ENCODE measurements around the gene STAC2. TPM values are rescaled to one million over a fixed set of nuclear protein-coding genes. Genes with fewer than 3 reads are reported as not detected.

Gene STAC2
- polyA plus RNA-seq, 3 donors, result not detected

DNA sequence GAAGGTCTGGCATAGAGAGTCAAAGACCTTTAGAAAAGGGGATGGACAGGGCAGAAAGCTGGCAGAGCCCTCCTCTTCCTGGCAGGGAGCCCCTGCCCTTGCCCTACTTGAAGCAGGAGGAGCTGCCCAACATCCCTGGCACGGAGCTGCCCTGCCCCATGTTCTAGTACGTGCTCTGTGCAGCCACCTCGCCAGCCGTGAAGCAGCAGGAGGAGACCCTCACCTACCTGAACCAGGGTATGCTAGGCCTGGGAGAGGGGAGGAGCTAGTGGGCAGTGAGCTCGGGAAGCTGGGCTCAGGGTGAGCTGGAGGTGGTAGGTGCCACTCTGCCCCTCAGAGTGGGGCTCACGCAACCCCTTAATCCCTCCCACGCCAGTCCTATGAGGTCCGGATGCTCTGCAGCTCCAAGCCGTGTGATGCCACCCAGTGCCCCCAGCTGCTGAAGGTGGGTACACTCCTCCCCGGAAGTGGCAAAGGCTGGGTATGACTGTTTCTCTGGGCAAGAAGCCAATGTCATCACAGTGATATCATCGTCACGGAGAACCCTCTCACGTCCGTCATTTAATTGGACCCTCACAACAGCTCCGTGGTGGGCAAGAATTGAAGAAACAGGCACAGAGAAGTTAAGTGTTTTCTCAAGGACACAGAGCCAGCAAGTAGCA lies 12.7 kb upstream of the STAC2 start:
- no peak overlapping the region for H2AFZ ChIP-seq (ENCODE audit: insufficient read depth, low read depth, low read length, poor library complexity, severe bottlenecking)
- Mint-ChIP-seq H3K9me3 (no peaks in the 10 kb centered on the region), H3K4me3 (peak overlapping the region in 1 of 2 donors; percentile 63), H3K27me3 (ENCODE audit: low read depth in 3 of 3) (peaks cover 8 to 21% (median 17%) of the 10 kb centered on the region in 3 donors), H3K4me1 (peaks cover 18% of the 10 kb centered on the region), H3K27ac (peak overlapping the region in 4 of 7 donors; percentile 26 to 77 (median 58)), H3K36me3 (no peaks in the 10 kb centered on the region)
- 11% methylated on average over 10 of the region's 15 CpGs for WGBS (ENCODE audit: insufficient coverage)
- no peaks in the 10 kb centered on the region for H3K36me3 ChIP-seq (replicated peaks in 1 of 2; ENCODE audit: control insufficient read depth in 1 of 2, insufficient read depth in 2 of 2, low read length in 2 of 2)
- TF ChIP-seq, protein P1, sequence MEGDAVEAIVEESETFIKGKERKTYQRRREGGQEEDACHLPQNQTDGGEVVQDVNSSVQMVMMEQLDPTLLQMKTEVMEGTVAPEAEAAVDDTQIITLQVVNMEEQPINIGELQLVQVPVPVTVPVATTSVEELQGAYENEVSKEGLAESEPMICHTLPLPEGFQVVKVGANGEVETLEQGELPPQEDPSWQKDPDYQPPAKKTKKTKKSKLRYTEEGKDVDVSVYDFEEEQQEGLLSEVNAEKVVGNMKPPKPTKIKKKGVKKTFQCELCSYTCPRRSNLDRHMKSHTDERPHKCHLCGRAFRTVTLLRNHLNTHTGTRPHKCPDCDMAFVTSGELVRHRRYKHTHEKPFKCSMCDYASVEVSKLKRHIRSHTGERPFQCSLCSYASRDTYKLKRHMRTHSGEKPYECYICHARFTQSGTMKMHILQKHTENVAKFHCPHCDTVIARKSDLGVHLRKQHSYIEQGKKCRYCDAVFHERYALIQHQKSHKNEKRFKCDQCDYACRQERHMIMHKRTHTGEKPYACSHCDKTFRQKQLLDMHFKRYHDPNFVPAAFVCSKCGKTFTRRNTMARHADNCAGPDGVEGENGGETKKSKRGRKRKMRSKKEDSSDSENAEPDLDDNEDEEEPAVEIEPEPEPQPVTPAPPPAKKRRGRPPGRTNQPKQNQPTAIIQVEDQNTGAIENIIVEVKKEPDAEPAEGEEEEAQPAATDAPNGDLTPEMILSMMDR (IDR thresholded peaks at IDR 0.05), result no peak
- H3K4me2 ChIP-seq (replicated peaks; ENCODE audit: extremely low read depth, low read length, poor library complexity, severe bottlenecking), result peak overlapping the region; percentile 39
- no peak overlapping the region for H3K27ac ChIP-seq (ENCODE audit: low read depth in 1 of 2, low read length in 2 of 2)
- H3K4me1 ChIP-seq (ENCODE audit: control insufficient read depth in 1 of 2, insufficient read depth in 2 of 2, low read length in 2 of 2), result peaks cover 5 to 9% of the 10 kb centered on the region in 2 donors
- H3K27me3 ChIP-seq (ENCODE audit: control insufficient read depth in 2 of 2, insufficient read depth in 2 of 2, low read length in 2 of 2), result peaks cover 0 to 9% of the 10 kb centered on the region in 2 donors
- intact Hi-C loops (cut with micrococcal nuclease), result loop anchor here (10.0 kb wide), 3 partner anchors 74 to 244 kb away; partner anchors contain the start of gene ARL5C (in 1 of the 2)
- H3K4me3 ChIP-seq (replicated peaks in 1 of 3; ENCODE audit: low read depth in 2 of 3, low read length in 3 of 3), result no peak overlapping the region
- H3K9ac ChIP-seq (ENCODE audit: insufficient read depth, low read length, poor library complexity, severe bottlenecking), result peak overlapping the region; percentile 8
- H3K9me3 ChIP-seq (replicated peaks in 1 of 2; ENCODE audit: control insufficient read depth in 1 of 2, insufficient read depth in 1 of 2, low read length in 2 of 2), result no peaks in the 10 kb centered on the region
- peak; percentile 57 to 75 (median 65) for DNase-seq
- H3K79me2 ChIP-seq (ENCODE audit: insufficient read depth, low read length), result no peaks in the 10 kb centered on the region
- no peaks in the 10 kb centered on the region for H4K20me1 ChIP-seq (ENCODE audit: insufficient read depth, low read length)

DNA sequence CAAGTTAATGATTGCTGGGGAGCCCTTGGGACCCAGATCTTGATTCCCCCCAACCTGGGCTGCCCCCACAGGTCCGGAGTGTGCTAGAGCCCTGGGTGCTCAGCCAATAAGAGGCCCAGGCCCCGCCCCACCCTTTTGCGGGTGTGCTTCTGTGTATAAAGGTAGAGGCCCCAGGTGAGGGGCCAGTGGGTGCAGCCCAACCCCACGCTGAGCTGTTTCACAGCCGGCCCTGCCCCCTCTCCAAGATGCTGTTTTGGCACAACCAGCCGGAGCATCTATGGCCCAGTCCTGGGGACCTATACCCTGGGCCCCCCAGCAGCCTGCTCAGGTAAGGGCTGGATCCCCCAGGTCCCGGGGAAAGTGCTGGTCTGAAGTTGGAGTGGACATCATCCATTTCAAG lies 11.8 kb upstream of the STAC2 start:
- peaks cover 18% of the 10 kb centered on the region for H3K4me1 Mint-ChIP-seq
- peaks cover 4 to 25% (median 19%) of the 10 kb centered on the region in 3 donors for H3K27me3 Mint-ChIP-seq (ENCODE audit: low read depth in 3 of 3)
- no peaks in the 10 kb centered on the region for H3K36me3 Mint-ChIP-seq
- Histone ChIP-seq H3K36me3 (replicated peaks in 1 of 2; ENCODE audit: control insufficient read depth in 1 of 2, insufficient read depth in 2 of 2, low read length in 2 of 2) (no peaks in the 10 kb centered on the region), H4K20me1 (ENCODE audit: insufficient read depth, low read length) (no peaks in the 10 kb centered on the region), H2AFZ (ENCODE audit: insufficient read depth, low read depth, low read length, poor library complexity, severe bottlenecking) (no peak overlapping the region), H3K9ac (ENCODE audit: insufficient read depth, low read length, poor library complexity, severe bottlenecking) (no peak overlapping the region), H3K4me3 (replicated peaks in 1 of 3; ENCODE audit: low read depth in 2 of 3, low read length in 3 of 3) (no peak overlapping the region), H3K4me1 (ENCODE audit: control insufficient read depth in 1 of 2, insufficient read depth in 2 of 2, low read length in 2 of 2) (peaks cover 5 to 9% of the 10 kb centered on the region in 2 donors), H3K27me3 (ENCODE audit: control insufficient read depth in 2 of 2, insufficient read depth in 2 of 2, low read length in 2 of 2) (peaks cover 0 to 9% of the 10 kb centered on the region in 2 donors), H3K27ac (ENCODE audit: low read depth in 1 of 2, low read length in 2 of 2) (no peak overlapping the region), H3K9me3 (replicated peaks in 1 of 2; ENCODE audit: control insufficient read depth in 1 of 2, insufficient read depth in 1 of 2, low read length in 2 of 2) (no peaks in the 10 kb centered on the region), H3K79me2 (ENCODE audit: insufficient read depth, low read length) (no peaks in the 10 kb centered on the region), H3K4me2 (replicated peaks; ENCODE audit: extremely low read depth, low read length, poor library complexity, severe bottlenecking) (no peak overlapping the region)
- intact Hi-C loops (cut with micrococcal nuclease), result loop anchor here (10.0 kb wide), 3 partner anchors 73 to 243 kb away; partner anchors contain the start of gene ARL5C (in 1 of the 2)
- no CpG with 5 or more reads among the region's 7 CpGs for WGBS (ENCODE audit: insufficient coverage)
- no peak for DNase-seq
- H3K27ac Mint-ChIP-seq, result no peak overlapping the region
- no peaks in the 10 kb centered on the region for H3K9me3 Mint-ChIP-seq
- TF ChIP-seq, protein P1 (IDR thresholded peaks at IDR 0.05), result no peak
- no peak overlapping the region for H3K4me3 Mint-ChIP-seq

Data from CD14-positive monocyte (primary cell).